ENCODE results near the gene BRAF.
"Not testable (repeated sequence)": the region's sequence is repeated elsewhere in the genome, so short reads cannot be mapped to it uniquely, and the experiment has no call there.

Gene BRAF

GRCh38 chr7:140763166-140763565, 161.6 kb downstream of the BRAF start:
- DNase-seq: not testable (repeated sequence)

DNA sequence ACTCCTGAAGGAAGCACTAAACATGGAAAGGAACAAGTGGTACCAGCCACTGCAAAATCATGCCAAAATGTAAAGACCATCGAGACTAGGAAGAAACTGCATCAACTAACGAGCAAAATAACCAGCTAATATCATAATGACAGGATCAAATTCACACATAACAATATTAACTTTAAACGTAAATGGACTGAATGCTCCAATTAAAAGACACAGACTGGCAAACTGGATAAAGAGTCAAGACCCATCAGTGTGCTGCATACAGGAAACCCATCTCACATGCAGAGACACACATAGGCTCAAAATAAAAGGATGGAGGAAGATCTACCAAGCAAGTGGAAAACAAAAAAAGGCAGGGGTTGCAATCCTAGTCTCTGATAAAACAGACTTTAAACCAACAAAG, 163.4 kb downstream of the BRAF start:
- not testable (repeated sequence) for DNase-seq

- no peak for DNase-seq
Measured at GRCh38 chr7:140754506-140754905, 170.2 kb downstream of the BRAF start.

DNA sequence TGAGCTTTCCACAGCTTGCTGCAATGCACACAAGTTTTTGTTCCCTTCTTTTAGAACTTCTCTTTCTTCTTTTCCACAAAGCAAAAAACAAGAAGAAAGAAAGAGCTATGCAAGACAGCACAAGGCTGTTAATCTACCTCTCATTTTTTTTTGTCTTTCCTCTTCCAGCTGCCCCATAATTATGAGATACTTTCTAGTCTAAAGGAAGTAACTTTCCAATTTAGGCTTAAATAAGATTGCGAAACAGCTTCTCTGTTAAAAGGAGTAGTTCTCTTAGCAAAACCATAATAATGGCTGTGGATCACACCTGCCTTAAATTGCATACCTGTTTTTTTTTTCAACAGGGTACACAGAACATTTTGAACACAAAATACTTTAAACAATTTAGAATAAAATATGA, 172.2 kb downstream of the BRAF start:
- DNase-seq: no peak

- no peak for DNase-seq
Measured at GRCh38 chr7:140746751-140747150, 178.0 kb downstream of the BRAF start.

- DNase-seq: no peak
Measured at GRCh38 chr7:140745266-140746058, 179.3 kb downstream of the BRAF start.

- DNase-seq: no peak
Measured at GRCh38 chr7:140744005-140744404, 180.7 kb downstream of the BRAF start.

- not testable (repeated sequence) for DNase-seq
Measured at GRCh38 chr7:140743255-140743654, 181.5 kb downstream of the BRAF start.

GRCh38 chr7:140738280-140738679, 186.4 kb downstream of the BRAF start:
- DNase-seq: no peak

DNA sequence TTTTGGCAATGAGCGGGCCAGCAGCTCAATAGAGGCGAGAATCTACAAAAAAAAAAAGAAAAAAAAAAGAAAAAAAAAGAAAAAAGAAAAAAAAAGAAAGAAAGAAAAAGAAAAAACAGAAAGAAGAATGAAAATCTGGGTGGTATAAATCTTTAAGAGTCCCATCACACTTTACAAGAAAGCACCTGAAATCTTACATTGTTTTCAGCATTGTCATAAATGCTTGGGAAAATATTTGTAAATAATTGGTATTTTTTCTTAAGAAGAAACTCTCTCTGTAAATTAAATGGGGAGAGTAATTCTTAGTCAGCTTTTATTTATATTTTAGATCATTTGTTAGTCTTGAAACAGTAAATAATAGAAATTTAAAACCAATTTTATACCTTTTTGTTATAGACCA, 190.0 kb downstream of the BRAF start:
- no peak for DNase-seq

DNA sequence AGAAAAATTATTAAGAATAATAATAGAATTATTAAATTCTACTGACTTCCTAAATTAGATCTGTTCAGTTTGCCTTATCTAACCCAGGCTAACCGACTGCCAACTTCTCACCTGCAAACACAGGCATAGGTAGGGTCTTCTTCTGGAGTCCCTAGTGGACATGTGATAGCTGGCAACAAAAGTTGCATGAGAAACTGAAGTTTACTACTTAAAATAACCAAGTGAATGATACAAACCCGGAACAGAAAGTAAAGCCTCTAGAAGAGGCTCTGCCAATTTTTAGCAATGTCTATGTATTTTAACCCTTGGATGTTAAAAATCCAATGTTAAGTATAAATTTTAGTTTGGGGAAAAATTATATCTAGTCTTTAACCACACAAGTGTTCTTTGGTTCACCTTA, 190.6 kb downstream of the BRAF start:
- no peak for DNase-seq

- DNase-seq: peak; percentile 61
Measured at GRCh38 chr7:140732416-140732815, 192.3 kb downstream of the BRAF start.

GRCh38 chr7:140726281-140726680, 198.4 kb downstream of the BRAF start:
- no peak for DNase-seq

DNA sequence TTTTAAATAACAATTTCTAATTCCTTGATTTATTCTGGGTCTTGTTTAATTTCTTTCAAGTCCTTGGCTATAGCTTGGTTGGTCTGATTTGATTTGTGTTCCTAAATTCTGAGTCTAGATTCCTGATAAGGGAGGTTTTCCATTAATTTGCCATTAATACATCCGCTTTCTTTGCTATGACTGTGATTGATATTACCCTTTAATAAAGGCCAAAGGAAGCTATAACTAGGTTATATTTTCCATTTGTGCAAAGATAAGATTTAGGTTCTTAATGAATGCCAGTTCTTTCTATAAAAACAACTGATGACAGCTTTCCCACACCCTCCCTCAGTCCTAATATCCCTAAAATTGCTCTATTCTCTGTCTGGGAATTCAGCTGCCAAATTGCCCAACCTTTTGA, 200.0 kb downstream of the BRAF start:
- DNase-seq: no peak

GRCh38 chr7:140723574-140723973, 201.2 kb downstream of the BRAF start:
- DNase-seq: no peak

DNA sequence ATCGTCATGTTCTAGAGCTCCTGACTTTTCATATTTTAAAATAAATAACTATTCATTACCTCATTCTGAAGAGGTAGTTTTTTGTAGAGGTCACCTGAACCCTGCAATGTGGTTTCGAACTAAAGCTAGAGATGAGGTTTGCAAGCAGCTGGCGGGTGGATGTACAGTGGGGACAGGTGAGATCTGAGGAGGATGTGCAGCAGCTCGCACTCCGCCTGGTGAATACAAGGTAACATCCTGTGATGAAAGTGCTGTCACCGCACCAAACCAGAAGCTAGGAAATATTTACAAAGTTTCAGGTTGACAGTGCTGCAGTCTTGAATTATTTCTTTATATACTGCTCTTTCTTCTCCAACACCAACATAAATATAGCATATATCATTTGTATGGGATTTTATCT, 201.7 kb downstream of the BRAF start:
- no peak for DNase-seq

DNA sequence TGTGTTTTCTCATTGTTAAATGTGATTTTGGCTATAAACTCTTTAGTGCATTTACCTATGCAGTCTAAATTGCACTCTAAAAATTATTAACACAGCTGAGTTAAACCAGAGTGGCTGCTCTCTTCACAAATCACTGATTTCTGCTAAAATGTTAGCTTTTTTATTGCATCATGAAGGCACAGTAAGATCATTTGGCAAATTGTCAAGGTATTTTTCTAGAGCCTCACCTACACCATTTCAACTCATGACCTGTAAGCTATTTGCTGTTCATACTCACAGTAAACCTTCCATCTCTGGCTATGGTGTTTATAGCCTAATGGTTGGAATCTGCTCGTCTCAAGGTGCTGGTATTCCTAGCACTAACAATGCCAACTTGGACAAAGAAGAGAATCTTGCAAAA, 202.5 kb downstream of the BRAF start:
- DNase-seq: no peak

GRCh38 chr7:140719721-140720120, 205.0 kb downstream of the BRAF start:
- DNase-seq: peak; percentile 73

GRCh38 chr7:140714331-140715040, 210.2 kb downstream of the BRAF start:
- DNase-seq: peak; percentile 9

DNA sequence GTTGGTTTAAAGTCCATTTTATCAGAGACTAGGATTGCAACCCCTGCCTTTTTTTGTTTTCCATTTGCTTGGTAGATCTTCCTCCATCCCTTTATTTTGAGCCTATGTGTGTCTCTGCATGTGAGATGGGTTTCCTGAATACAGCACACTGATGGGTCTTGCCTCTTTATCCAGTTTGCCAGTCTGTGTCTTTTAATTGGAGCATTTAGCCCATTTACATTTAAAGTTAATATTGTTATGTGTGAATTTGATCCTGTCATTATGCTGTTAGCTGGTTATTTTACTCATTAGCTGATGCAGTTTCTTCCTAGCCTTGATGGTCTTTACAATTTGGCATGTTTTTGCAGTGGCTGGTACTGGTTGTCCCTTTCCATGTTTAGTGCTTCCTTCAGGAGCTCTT, 212.3 kb downstream of the BRAF start:
- not testable (repeated sequence) for DNase-seq

DNA sequence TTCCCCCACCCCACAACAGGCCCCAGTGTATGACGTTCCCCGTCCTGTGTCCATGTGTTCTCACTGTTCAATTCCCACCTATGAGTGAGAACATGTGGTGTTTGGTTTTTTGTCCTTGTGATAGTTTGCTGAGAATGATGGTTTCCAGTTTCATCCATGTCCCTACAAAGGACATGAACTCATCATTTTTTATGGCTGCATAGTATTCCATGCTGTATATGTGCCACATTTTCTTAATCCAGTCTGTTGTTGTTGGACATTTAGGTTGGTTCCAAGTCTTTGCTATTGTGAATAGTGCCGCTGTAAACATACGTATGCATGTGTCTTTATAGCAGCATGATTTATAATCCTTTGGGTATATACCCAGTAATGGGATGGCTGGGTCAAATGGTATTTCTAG, 216.0 kb downstream of the BRAF start:
- DNase-seq: not testable (repeated sequence)

GRCh38 chr7:140707132-140707531, 217.6 kb downstream of the BRAF start:
- no peak for DNase-seq

DNA sequence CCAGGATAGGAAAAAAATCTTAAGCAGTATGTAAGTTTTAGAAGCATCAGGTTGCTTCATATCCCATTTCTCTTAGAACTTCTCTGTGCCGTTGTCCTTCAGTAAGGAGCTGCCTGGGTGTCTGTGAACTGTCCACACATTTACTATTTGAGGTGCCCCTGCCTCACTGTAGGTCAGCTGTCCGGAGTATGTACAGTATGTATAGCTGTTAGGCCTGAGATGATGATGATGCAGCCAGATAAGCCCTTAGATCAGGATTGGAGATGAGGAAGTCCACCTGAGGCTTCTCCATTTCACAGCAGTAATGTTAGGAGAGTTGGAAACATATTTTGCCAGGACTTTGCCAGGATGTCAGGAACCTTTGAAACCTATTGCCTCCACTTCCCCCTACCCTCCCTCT, 220.5 kb downstream of the BRAF start:
- DNase-seq: no peak

- DNase-seq: no peak
Measured at GRCh38 chr7:140702774-140703173, 222.0 kb downstream of the BRAF start.

DNA sequence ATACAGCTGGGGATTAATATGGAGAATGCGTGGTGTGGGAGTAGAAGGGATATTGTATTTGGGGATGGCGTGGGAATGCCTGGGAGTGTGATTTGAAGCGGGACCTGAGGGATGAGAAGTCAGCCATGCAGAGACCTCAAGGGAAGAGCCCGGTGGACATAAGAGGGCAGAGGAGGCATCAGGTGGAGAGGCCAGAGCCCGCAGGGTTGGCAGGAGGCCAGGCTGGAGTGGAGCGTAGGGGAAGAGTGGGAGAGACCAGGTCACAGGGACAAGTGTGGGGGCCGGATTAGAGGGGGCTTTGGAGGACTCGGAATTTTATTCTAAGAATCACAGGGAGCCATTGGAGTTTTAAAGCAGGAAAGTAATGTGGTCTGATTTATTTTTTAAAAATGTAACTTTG, 226.3 kb downstream of the BRAF start:
- peak; percentile 4 for DNase-seq
